Lower lobe of right lung (tissue), 2 donors: ENCODE measurements around the gene FXYD6. TPM values are rescaled to one million over a fixed set of nuclear protein-coding genes. Genes with fewer than 3 reads are reported as not detected.

Experiments used
- ATAC-seq, 2 donors: fragments of 200-7000 bp; cut with Tn5 transposase; one replicate each; pipeline ENCODE4 v1.9.1; 2020 to 2022; ENCODE audit warnings: mild to moderate bottlenecking in 2 of 2, moderate library complexity in 2 of 2
- DNase-seq: peaks from one replicate; pipeline ENCODE4 v3.0.0-alpha.2; 2020
- H3K27ac ChIP-seq: fragments of 200-600 bp; one replicate; pipeline ENCODE4 v1.8.0; 2022
- H3K27me3 ChIP-seq: fragments of 200-600 bp; one replicate; pipeline ENCODE4 v1.8.0; 2022; ENCODE audit warnings: low read depth
- H3K36me3 ChIP-seq: fragments of 200-600 bp; one replicate; pipeline ENCODE4 v1.8.0; 2022; ENCODE audit warnings: mild to moderate bottlenecking
- H3K4me1 ChIP-seq: fragments of 200-600 bp; one replicate; pipeline ENCODE4 v1.8.0; 2022
- H3K4me3 ChIP-seq: fragments of 200-600 bp; one replicate; pipeline ENCODE4 v1.8.0; 2022; ENCODE audit warnings: mild to moderate bottlenecking
- H3K9me3 ChIP-seq: fragments of 200-600 bp; one replicate; pipeline ENCODE4 v1.8.0; 2022
- intact Hi-C: fragments of 100-400 bp; cut with DNase I; formaldehyde crosslinking; loops from one replicate; pipeline ENCODE4 v1.11.0; 2022
- total RNA-seq: library from RNA; stranded (reverse); fragmentation: NEBNext Ultra II Directional; extraction: Animal tissue kit (Norgen Biotek cat#: 25700); gene quantifications from one replicate; pipeline ENCODE4 v1.2.1, GENCODE V29; 2021
- TF ChIP-seq, protein P1 (sequence below): fragments of 200-600 bp; IDR thresholded peaks from one replicate; pipeline ENCODE4 v1.8.0; 2022; ENCODE audit warnings: antibody characterized with exemption, mild to moderate bottlenecking
- donor health status: DM: no; HTN: yes; CAD: no; lungs with severe emphysema.

FXYD6 gene
- total RNA-seq, 1 donor from 2014 or later: 61.2 TPM

GRCh38 chr11:117901601-117902000 is 25.1 kb upstream of the FXYD6 start:
- ATAC-seq: no peak
- no peak overlapping the region for H3K27ac ChIP-seq
- no peaks in the 10 kb centered on the region for H3K27me3 ChIP-seq
- DNase-seq: no peak
- no peak overlapping the region for H3K4me3 ChIP-seq
- H3K9me3 ChIP-seq: no peaks in the 10 kb centered on the region
- H3K4me1 ChIP-seq: no peaks in the 10 kb centered on the region
- no peaks in the 10 kb centered on the region for H3K36me3 ChIP-seq
- TF ChIP-seq, protein P1, sequence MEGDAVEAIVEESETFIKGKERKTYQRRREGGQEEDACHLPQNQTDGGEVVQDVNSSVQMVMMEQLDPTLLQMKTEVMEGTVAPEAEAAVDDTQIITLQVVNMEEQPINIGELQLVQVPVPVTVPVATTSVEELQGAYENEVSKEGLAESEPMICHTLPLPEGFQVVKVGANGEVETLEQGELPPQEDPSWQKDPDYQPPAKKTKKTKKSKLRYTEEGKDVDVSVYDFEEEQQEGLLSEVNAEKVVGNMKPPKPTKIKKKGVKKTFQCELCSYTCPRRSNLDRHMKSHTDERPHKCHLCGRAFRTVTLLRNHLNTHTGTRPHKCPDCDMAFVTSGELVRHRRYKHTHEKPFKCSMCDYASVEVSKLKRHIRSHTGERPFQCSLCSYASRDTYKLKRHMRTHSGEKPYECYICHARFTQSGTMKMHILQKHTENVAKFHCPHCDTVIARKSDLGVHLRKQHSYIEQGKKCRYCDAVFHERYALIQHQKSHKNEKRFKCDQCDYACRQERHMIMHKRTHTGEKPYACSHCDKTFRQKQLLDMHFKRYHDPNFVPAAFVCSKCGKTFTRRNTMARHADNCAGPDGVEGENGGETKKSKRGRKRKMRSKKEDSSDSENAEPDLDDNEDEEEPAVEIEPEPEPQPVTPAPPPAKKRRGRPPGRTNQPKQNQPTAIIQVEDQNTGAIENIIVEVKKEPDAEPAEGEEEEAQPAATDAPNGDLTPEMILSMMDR: no peak
- intact Hi-C loops: no loop called here

DNA sequence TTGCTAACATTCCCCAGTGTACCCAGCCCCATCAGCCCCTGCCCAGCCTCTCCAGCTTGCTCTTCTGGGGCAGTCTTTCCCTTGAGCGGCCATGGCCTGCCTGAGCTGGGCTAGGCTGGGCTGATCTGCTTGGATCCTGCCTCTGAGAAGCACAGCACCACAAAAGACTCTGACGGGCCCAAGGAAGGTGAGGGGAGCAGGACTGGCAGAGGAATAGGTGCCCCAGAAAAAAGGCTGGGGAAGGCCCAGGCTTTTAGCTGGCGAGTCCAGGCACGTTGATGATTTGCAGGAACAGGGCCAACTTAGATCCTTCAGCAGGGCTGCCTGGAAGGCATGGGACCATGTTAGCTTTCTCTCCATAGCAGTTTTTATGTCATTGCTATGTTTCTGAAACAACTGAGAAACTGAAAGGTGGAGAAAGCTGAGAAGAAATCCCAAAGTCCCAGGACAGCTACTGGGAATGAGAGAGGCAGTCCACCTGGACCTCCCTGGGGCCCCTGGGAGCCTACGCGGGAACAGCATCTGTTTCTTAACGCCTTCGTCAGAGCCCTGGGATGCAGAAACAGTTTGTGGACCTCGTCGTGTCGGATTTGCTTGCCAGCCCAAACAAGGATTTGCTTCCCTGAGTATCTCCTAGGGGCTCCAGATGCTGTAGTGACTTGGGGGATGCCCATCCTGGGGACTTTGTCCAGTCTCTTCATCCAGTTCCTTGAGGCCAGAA is 24.4 kb upstream of the FXYD6 start:
- Histone ChIP-seq H3K27me3 (no peaks in the 10 kb centered on the region), H3K27ac (no peak overlapping the region), H3K9me3 (no peaks in the 10 kb centered on the region), H3K36me3 (no peaks in the 10 kb centered on the region), H3K4me3 (no peak overlapping the region), H3K4me1 (no peaks in the 10 kb centered on the region)
- ATAC-seq (no peak), DNase-seq (no peak)
- intact Hi-C loops: no loop called here
- TF ChIP-seq, protein P1: no peak

- H3K27me3 ChIP-seq: no peaks in the 10 kb centered on the region
- H3K4me1 ChIP-seq: no peaks in the 10 kb centered on the region
- no peak overlapping the region for H3K27ac ChIP-seq
- H3K36me3 ChIP-seq: no peaks in the 10 kb centered on the region
- DNase-seq (no peak), ATAC-seq (peak in 1 of 2 donors; percentile 47)
- no peak overlapping the region for H3K4me3 ChIP-seq
- intact Hi-C loops: no loop called here
- TF ChIP-seq, protein P1: no peak
- H3K9me3 ChIP-seq: no peaks in the 10 kb centered on the region
Observed at GRCh38 chr11:117900121-117900648, 23.7 kb upstream of the FXYD6 start.

GRCh38 chr11:117898059-117898458 is 21.6 kb upstream of the FXYD6 start:
- no peak for ATAC-seq
- TF ChIP-seq, protein P1: no peak
- no peaks in the 10 kb centered on the region for H3K36me3 ChIP-seq
- H3K4me1 ChIP-seq: no peaks in the 10 kb centered on the region
- DNase-seq: no peak
- H3K27me3 ChIP-seq: no peaks in the 10 kb centered on the region
- no peak overlapping the region for H3K4me3 ChIP-seq
- H3K9me3 ChIP-seq: no peaks in the 10 kb centered on the region
- intact Hi-C loops: no loop called here
- H3K27ac ChIP-seq: no peak overlapping the region

DNA sequence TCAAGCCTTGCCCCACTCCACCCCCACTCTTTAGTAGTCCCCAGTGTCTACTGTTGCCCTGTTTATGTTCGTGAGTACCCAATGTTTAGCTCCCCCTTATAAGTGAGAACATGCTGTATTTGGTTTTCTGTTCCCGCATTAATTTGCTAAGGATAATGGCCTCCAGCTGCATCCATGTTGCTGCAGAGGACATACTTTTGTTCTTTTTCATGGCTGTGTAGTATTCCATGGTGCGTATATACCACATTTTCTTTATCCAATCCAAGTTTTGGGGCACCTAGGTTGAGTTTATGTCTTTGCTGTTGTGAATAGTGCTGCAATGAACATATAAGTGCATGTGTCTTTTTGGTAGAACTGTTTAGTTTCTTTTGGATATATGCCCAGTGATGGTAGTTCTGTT is 16.2 kb upstream of the FXYD6 start:
- TF ChIP-seq, protein P1: no peak
- Histone ChIP-seq H3K27ac (no peak overlapping the region), H3K9me3 (no peaks in the 10 kb centered on the region), H3K4me3 (no peak overlapping the region), H3K27me3 (no peaks in the 10 kb centered on the region), H3K36me3 (no peaks in the 10 kb centered on the region), H3K4me1 (no peaks in the 10 kb centered on the region)
- DNase-seq (no peak), ATAC-seq (no peak)
- intact Hi-C loops: no loop called here
